HepG2 (cell line): ENCODE data around the gene LDAH. TPM values are rescaled to one million over a fixed set of nuclear protein-coding genes. Genes with fewer than 3 reads are reported as not detected.
A peak's percentile ranks its signal among the peaks of the same experiment; 100 is the strongest.

Experiments used
- CHD2 ChIP-seq: IDR thresholded peaks from 2 replicates; pipeline ENCODE4 v1.6.1; 2011; ENCODE audit warnings: low read depth, low read length, improper control_type of control experiment
- E2F1 ChIP-seq: sonication (generic); formaldehyde crosslinking; IDR thresholded peaks from 2 replicates; pipeline ENCODE4 v1.5.0; 2020; ENCODE audit warnings: missing genetic modification reagents
- GRHL1 ChIP-seq: sonication (generic); formaldehyde crosslinking; conservative IDR thresholded peaks from 2 replicates; pipeline ENCODE4 v1.8.0; 2022; ENCODE audit warnings: missing genetic modification reagents
- HIVEP1 ChIP-seq: sonication (generic); formaldehyde crosslinking; IDR thresholded peaks from 2 replicates; pipeline ENCODE4 v1.4.0; 2020; ENCODE audit warnings: mild to moderate bottlenecking, missing genetic modification reagents
- HOXA9 ChIP-seq: sonication (generic); formaldehyde crosslinking; IDR thresholded peaks from 2 replicates; pipeline ENCODE4 v1.8.1; 2022; ENCODE audit warnings: missing genetic modification reagents, mild to moderate bottlenecking, moderate library complexity, borderline replicate concordance
- IRF1 ChIP-seq: sonication (generic); formaldehyde crosslinking; IDR thresholded peaks from 2 replicates; pipeline ENCODE4 v1.4.0; 2020; ENCODE audit warnings: low read depth, mild to moderate bottlenecking, missing genetic modification reagents
- KLF15 ChIP-seq: sonication (generic); formaldehyde crosslinking; IDR thresholded peaks from 2 replicates; pipeline ENCODE4 v1.8.1; 2023; ENCODE audit warnings: borderline replicate concordance, mild to moderate bottlenecking, inconsistent platforms, missing genetic modification reagents, mixed read lengths
- MTERF4 ChIP-seq: sonication (generic); formaldehyde crosslinking; IDR thresholded peaks from 2 replicates; pipeline ENCODE4 v1.8.0; 2023; ENCODE audit warnings: mild to moderate bottlenecking, missing genetic modification reagents
- NR2C2 ChIP-seq: sonication (generic); formaldehyde crosslinking; IDR thresholded peaks from 2 replicates; pipeline ENCODE4 v1.4.0; 2020; ENCODE audit warnings: missing genetic modification reagents, mild to moderate bottlenecking, moderate library complexity, borderline replicate concordance
- NR2F6 ChIP-seq, 2 experiments: IDR thresholded peaks; 2 replicates each; pipeline ENCODE4 v1.6.1; 2016; ENCODE audit warnings: antibody characterized with exemption in 1 of 2, mild to moderate bottlenecking in 1 of 2
- ONECUT2 ChIP-seq: sonication (generic); formaldehyde crosslinking; IDR thresholded peaks from 2 replicates; pipeline ENCODE4 v1.4.0; 2020; ENCODE audit warnings: missing genetic modification reagents
- RFX3 ChIP-seq: IDR thresholded peaks from 2 replicates; pipeline ENCODE4 v1.6.1; 2016; ENCODE audit warnings: missing biosample characterization, missing genetic modification reagents
- TSC22D2 ChIP-seq: sonication (generic); formaldehyde crosslinking; IDR thresholded peaks from 2 replicates; pipeline ENCODE4 v1.5.1; 2020; ENCODE audit warnings: missing genetic modification reagents, mild to moderate bottlenecking, borderline replicate concordance
- ZBTB1 ChIP-seq: sonication (generic); formaldehyde crosslinking; IDR thresholded peaks from 2 replicates; pipeline ENCODE4 v1.4.0; 2020; ENCODE audit warnings: missing genetic modification reagents, borderline replicate concordance
- ZEB1 ChIP-seq: IDR thresholded peaks from 2 replicates; pipeline ENCODE4 v1.6.1; 2012; ENCODE audit warnings: mild to moderate bottlenecking, low read depth, inconsistent platforms; ENCODE audit not compliant: insufficient replicate concordance
- ZNF230 ChIP-seq: sonication (generic); formaldehyde crosslinking; IDR thresholded peaks from 2 replicates; pipeline ENCODE4 v1.4.0; 2020; ENCODE audit warnings: mild to moderate bottlenecking, missing genetic modification reagents
- ZNF543 ChIP-seq: sonication (generic); formaldehyde crosslinking; IDR thresholded peaks from 2 replicates; pipeline ENCODE4 v1.4.0; 2020; ENCODE audit warnings: mild to moderate bottlenecking, missing genetic modification reagents
- ZNF687 ChIP-seq: sonication (generic); formaldehyde crosslinking; IDR thresholded peaks from 2 replicates; pipeline ENCODE4 v1.5.1; 2020; ENCODE audit warnings: mild to moderate bottlenecking, missing genetic modification reagents, moderate library complexity
- ZSCAN12 ChIP-seq: sonication (generic); formaldehyde crosslinking; IDR thresholded peaks from 2 replicates; pipeline ENCODE4 v1.9.0; 2021; ENCODE audit warnings: mild to moderate bottlenecking, missing genetic modification reagents
- polyA plus RNA-seq, 8 experiments: library from polyadenylated mRNA; depleted of rRNA in 3 of 8; stranded (reverse) in 7 of 8; unstranded in 1 of 8; fragments of >200 nt; fragmentation: Illumina TruSeq in 4 of 8; extraction: Trizol in 4 of 8; gene quantifications; 2 replicates each; pipeline versions ENCODE4 v1.2.1 to v1.2.3, GENCODE V29; 2011 to 2016; ENCODE audit warnings: low read depth in 4 of 8, missing spikeins in 1 of 8, mixed read lengths in 1 of 8; ENCODE audit not compliant: insufficient read depth in 1 of 8
- total RNA-seq, 5 experiments: library from RNA; depleted of rRNA; stranded (reverse); fragments of >200 nt; fragmentation: Illumina TruSeq; extraction: Trizol; gene quantifications; 2 replicates each; pipeline ENCODE4 v1.2.3, GENCODE V29; 2016; ENCODE audit warnings: low read depth in 1 of 5

Gene LDAH
- total and polyA plus RNA-seq, 2 of the 13 experiments (the other 11 are each of a cell fraction or from before 2014, with no cell fraction given): 28.8 to 46.2 TPM

GRCh38 chr2:20676353-20677215 lies 146.3 kb downstream of the LDAH start (continued):
- TF ChIP-seq KLF15 (CRISPR knock-in tag) (no peak), MTERF4 (peak; percentile 20; the same call in 1 of the 2 replicates), ZBTB1 (CRISPR knock-in tag) (no peak), NR2C2 (CRISPR knock-in tag) (peak; percentile 39; the same call in 1 of the 2 replicates), NR2F6 (IDR thresholded peaks at IDR 0.05) (peak; percentile 67), NR2F6 (CRISPR knock-in tag; IDR thresholded peaks at IDR 0.05) (peak; percentile 82; the same call in 1 of the 2 replicates), IRF1 (CRISPR knock-in tag) (no peak), CHD2 (no peak), ZEB1 (peak; percentile 92), TSC22D2 (CRISPR knock-in tag) (peak; percentile 89; the same call in 1 of the 2 replicates), ZSCAN12 (CRISPR knock-in tag) (no peak), GRHL1 (no peak), ZNF230 (CRISPR knock-in tag) (peak; percentile 84; the same call in 1 of the 2 replicates), HOXA9 (CRISPR knock-in tag) (no peak), ZNF687 (CRISPR knock-in tag) (peak; percentile 53), RFX3 (CRISPR knock-in tag) (0 out of 2 replicates have a peak, but pooled peaks have one; percentile 17), ONECUT2 (0 out of 2 replicates have a peak, but pooled peaks have one; percentile 30), HIVEP1 (CRISPR knock-in tag) (peak; percentile 81), ZNF543 (no peak), E2F1 (no peak)
